IPS-NIHi7 (cell line): ENCODE measurements around the gene USH2A.

Source experiments
- DNase-seq: peaks from one replicate; pipeline ENCODE4 v3.0.0; 2012; ENCODE audit warnings: mixed read lengths; ENCODE audit errors: extremely low spot score

Gene USH2A

GRCh38 chr1:215600258-215600792 lies 822.9 kb downstream of the USH2A start:
- DNase-seq: no peak

- DNase-seq: no peak
These were observed 823.7 kb downstream of the USH2A start for GRCh38 chr1:215599418-215600074.

GRCh38 chr1:215597961-215598360 lies 825.3 kb downstream of the USH2A start:
- DNase-seq: no peak

- DNase-seq: no peak
These were observed 828.0 kb downstream of the USH2A start for GRCh38 chr1:215595231-215595630.

GRCh38 chr1:215594640-215595039 lies 828.6 kb downstream of the USH2A start:
- no peak for DNase-seq

- DNase-seq: no peak
These were observed 832.3 kb downstream of the USH2A start for GRCh38 chr1:215590779-215591491.

- DNase-seq: no peak
These were observed 833.4 kb downstream of the USH2A start for GRCh38 chr1:215589650-215590435.

GRCh38 chr1:215584389-215584788 lies 838.9 kb downstream of the USH2A start:
- DNase-seq: no peak

GRCh38 chr1:215583185-215583749 lies 840.0 kb downstream of the USH2A start:
- DNase-seq: peak; percentile 14

- DNase-seq: no peak
These were observed 841.4 kb downstream of the USH2A start for GRCh38 chr1:215581896-215582295.
